Smooth muscle cell (in vitro differentiated cells): ENCODE measurements around the gene MNX1. TPM values are rescaled to one million over a fixed set of nuclear protein-coding genes. Genes with fewer than 3 reads are reported as not detected.

Experiments
- DNase-seq: peaks from one replicate; lab custom pipeline; 2025; ENCODE audit not compliant: unreplicated experiment; lab: John Stamatoyannopoulos, UW
- H2AFZ ChIP-seq: fragments of 200-600 bp; sonication (generic); 2 replicates; pipeline ENCODE4 v1.6.0; 2016; ENCODE audit warnings: antibody characterized with exemption, low read depth, mild to moderate bottlenecking
- H3F3A ChIP-seq: fragments of 200-600 bp; sonication (generic); 2 replicates; pipeline ENCODE4 v1.6.0; 2017; ENCODE audit warnings: antibody characterized with exemption, low read depth
- H3K27ac ChIP-seq: fragments of 200-600 bp; sonication (generic); 2 replicates; pipeline ENCODE4 v1.5.1; 2016; ENCODE audit warnings: low read depth, mild to moderate bottlenecking
- H3K27me3 ChIP-seq: fragments of 200-600 bp; sonication (generic); 2 replicates; pipeline ENCODE4 v1.6.1; 2016; ENCODE audit warnings: low read depth, mild to moderate bottlenecking
- H3K36me3 ChIP-seq: fragments of 200-600 bp; sonication (generic); 2 replicates; pipeline ENCODE4 v1.5.1; 2016; ENCODE audit warnings: low read depth
- H3K4me1 ChIP-seq: fragments of 200-600 bp; sonication (generic); 2 replicates; pipeline ENCODE4 v1.5.1; 2016; ENCODE audit warnings: low read depth
- H3K4me2 ChIP-seq: fragments of 200-600 bp; sonication (generic); 2 replicates; pipeline ENCODE4 v1.6.0; 2016; ENCODE audit warnings: mild to moderate bottlenecking
- H3K4me3 ChIP-seq: fragments of 200-600 bp; sonication (generic); 2 replicates; pipeline ENCODE4 v1.5.1; 2016; ENCODE audit warnings: mild to moderate bottlenecking
- H3K79me2 ChIP-seq: fragments of 200-600 bp; sonication (generic); 2 replicates; pipeline ENCODE4 v1.6.0; 2016; ENCODE audit warnings: low read depth, mild to moderate bottlenecking
- H3K9ac ChIP-seq: fragments of 200-600 bp; sonication (generic); 2 replicates; pipeline ENCODE4 v1.6.0; 2016; ENCODE audit warnings: low read depth
- H3K9me3 ChIP-seq: fragments of 200-600 bp; sonication (generic); replicated peaks from 2 replicates; pipeline ENCODE4 v1.5.1; 2016; ENCODE audit warnings: low read depth
- H4K20me1 ChIP-seq: fragments of 200-600 bp; sonication (generic); 2 replicates; pipeline ENCODE4 v1.6.0; 2016; ENCODE audit warnings: low read depth
- CTCF ChIP-seq: fragments of 200-600 bp; sonication (generic); IDR thresholded peaks from 2 replicates; pipeline ENCODE4 v1.5.1; 2017; ENCODE audit warnings: borderline replicate concordance, mild to moderate bottlenecking, antibody characterized with exemption; ENCODE audit not compliant: insufficient read depth, poor library complexity, severe bottlenecking
- WGBS: methylation state at CpG from one replicate; pipeline ENCODE4 v1.1.7; 2016; ENCODE audit warnings: low lambda C conversion rate; 5-methylcytosine and 5-hydroxymethylcytosine counted together
- polyA plus RNA-seq: library from polyadenylated mRNA; unstranded; fragments of >200 nt; fragmentation: Nextera tagmentation; extraction: Ambion mirVana; gene quantifications from 2 replicates; pipeline ENCODE4 v1.2.1, GENCODE V29; 2016
- total RNA-seq: library from RNA; depleted of rRNA; stranded (reverse); fragments of >200 nt; gene quantifications from 2 replicates; pipeline ENCODE4 v1.2.3, GENCODE V29; 2014

MNX1 gene
- total RNA-seq: not detected in 2 replicates
- polyA plus RNA-seq: not detected in 2 replicates

GRCh38 chr7:157010588-157011332, at the start of gene MNX1:
TSS of gene MNX1 (minus strand) at chr7:157010663. CDS start at chr7:157010350, 313 bp downstream.
- peaks cover 97% of the 10 kb centered on the region for H3K27me3 ChIP-seq
- peak within 1 kb of the TSS; percentile 50 for H3K4me3 ChIP-seq
- DNase-seq: no peak
- no peaks in the 10 kb centered on the region for H4K20me1 ChIP-seq
- no peaks in the 10 kb centered on the region for H3F3A ChIP-seq
- H3K36me3 ChIP-seq: no peaks in the 10 kb centered on the region
- no peaks in the 10 kb centered on the region for H3K79me2 ChIP-seq
- no peak for TF ChIP-seq CTCF
- H3K4me2 ChIP-seq: peak within 1 kb of the TSS; percentile 81
- no peaks in the 10 kb centered on the region for H3K4me1 ChIP-seq
- WGBS: 1% methylated on average over 62 of the region's 87 CpGs
- no peaks in the 10 kb centered on the region for H3K9me3 ChIP-seq
- H2AFZ ChIP-seq: no peak within 1 kb of the TSS
- no peak within 1 kb of the TSS for H3K9ac ChIP-seq
- H3K27ac ChIP-seq: no peak within 1 kb of the TSS

- 70% methylated on average over 4 of the region's 4 CpGs for WGBS
- H3F3A ChIP-seq: no peaks in the 10 kb centered on the region
- H3K9me3 ChIP-seq: no peaks in the 10 kb centered on the region
- H3K9ac ChIP-seq: no peak overlapping the region
- no peak for DNase-seq
- H3K79me2 ChIP-seq: no peaks in the 10 kb centered on the region
- peaks cover 5% of the 10 kb centered on the region for H3K27me3 ChIP-seq
- H2AFZ ChIP-seq: no peak overlapping the region
- H3K4me1 ChIP-seq: no peaks in the 10 kb centered on the region
- H3K4me3 ChIP-seq: no peak overlapping the region
- H3K36me3 ChIP-seq: no peaks in the 10 kb centered on the region
- no peaks in the 10 kb centered on the region for H4K20me1 ChIP-seq
- H3K27ac ChIP-seq: no peak overlapping the region
- no peak for TF ChIP-seq CTCF
- no peak overlapping the region for H3K4me2 ChIP-seq
Observed at GRCh38 chr7:157059534-157059933, 49.1 kb upstream of the MNX1 start.

- 93% methylated on average over 10 of the region's 10 CpGs for WGBS
- TF ChIP-seq CTCF: no peak
- H4K20me1 ChIP-seq: no peaks in the 10 kb centered on the region
Observed at GRCh38 chr7:157058701-157059100, 48.2 kb upstream of the MNX1 start.

GRCh38 chr7:157058068-157058467, 47.6 kb upstream of the MNX1 start:
- Histone ChIP-seq H3F3A (no peaks in the 10 kb centered on the region), H3K9me3 (no peaks in the 10 kb centered on the region), H3K4me2 (no peak overlapping the region), H3K9ac (no peak overlapping the region), H3K36me3 (no peaks in the 10 kb centered on the region), H2AFZ (no peak overlapping the region), H3K79me2 (no peaks in the 10 kb centered on the region), H3K4me1 (no peaks in the 10 kb centered on the region), H3K27ac (no peak overlapping the region), H3K4me3 (no peak overlapping the region), H3K27me3 (peaks cover 5% of the 10 kb centered on the region), H4K20me1 (no peaks in the 10 kb centered on the region)
- no peak for DNase-seq
- 88% methylated on average over 8 of the region's 8 CpGs for WGBS
- TF ChIP-seq CTCF: no peak

More at GRCh38 chr7:157058701-157059100, 48.2 kb upstream of the MNX1 start:
- no peaks in the 10 kb centered on the region for H3K36me3 ChIP-seq
- H2AFZ ChIP-seq: no peak overlapping the region
- no peaks in the 10 kb centered on the region for H3K9me3 ChIP-seq
- peaks cover 5% of the 10 kb centered on the region for H3K27me3 ChIP-seq
- H3K4me1 ChIP-seq: no peaks in the 10 kb centered on the region
- H3K27ac ChIP-seq: no peak overlapping the region
- H3K4me2 ChIP-seq: no peak overlapping the region
- no peak overlapping the region for H3K4me3 ChIP-seq
- no peak overlapping the region for H3K9ac ChIP-seq
- no peak for DNase-seq
- H3K79me2 ChIP-seq: no peaks in the 10 kb centered on the region
- no peaks in the 10 kb centered on the region for H3F3A ChIP-seq
